GM12872 (cell line): ENCODE data around the gene USP51.

Source experiments
- TF ChIP-seq, protein P1 (sequence below): IDR thresholded peaks from 3 replicates; pipeline ENCODE4 v1.5.1; 2011; ENCODE audit warnings: low read depth, mild to moderate bottlenecking, low read length, moderate library complexity; ENCODE audit not compliant: insufficient read depth

Gene USP51

DNA sequence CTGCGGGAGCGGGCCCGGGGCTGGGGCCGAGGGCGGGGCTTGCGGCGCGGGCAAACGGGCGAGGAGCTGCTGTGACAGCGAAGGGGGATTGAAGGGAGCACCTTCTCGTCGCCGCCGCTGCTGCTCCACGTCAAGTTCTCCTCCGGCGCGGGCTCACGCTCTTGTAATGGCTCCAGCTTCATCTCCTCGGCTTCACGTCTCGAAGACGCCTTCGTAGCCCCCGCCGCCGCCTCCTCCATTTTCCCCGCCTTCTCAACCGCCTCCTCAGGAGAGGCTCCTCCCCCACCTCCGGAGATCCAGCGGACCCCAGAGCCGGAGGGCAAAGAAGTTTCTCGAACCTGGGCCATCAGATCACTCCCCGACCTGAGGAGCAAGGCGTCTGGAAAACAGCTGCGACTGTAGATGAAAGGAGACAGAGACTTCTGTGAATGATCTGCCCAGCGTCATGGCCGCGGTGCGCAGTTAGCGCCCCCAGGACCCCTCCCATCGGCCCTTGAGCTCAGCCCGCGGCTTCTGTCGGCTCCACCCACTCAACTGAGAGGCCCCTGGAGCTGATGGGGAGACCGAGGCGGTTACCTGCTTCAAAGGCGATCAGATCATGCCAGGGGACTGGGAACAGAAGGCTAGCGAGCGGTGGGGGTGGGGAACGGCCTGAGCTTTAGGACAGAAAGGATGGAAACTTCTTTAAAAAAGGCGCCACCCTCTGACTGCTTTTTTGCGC is 895 bp downstream of the USP51 start:
- TF ChIP-seq, protein P1, sequence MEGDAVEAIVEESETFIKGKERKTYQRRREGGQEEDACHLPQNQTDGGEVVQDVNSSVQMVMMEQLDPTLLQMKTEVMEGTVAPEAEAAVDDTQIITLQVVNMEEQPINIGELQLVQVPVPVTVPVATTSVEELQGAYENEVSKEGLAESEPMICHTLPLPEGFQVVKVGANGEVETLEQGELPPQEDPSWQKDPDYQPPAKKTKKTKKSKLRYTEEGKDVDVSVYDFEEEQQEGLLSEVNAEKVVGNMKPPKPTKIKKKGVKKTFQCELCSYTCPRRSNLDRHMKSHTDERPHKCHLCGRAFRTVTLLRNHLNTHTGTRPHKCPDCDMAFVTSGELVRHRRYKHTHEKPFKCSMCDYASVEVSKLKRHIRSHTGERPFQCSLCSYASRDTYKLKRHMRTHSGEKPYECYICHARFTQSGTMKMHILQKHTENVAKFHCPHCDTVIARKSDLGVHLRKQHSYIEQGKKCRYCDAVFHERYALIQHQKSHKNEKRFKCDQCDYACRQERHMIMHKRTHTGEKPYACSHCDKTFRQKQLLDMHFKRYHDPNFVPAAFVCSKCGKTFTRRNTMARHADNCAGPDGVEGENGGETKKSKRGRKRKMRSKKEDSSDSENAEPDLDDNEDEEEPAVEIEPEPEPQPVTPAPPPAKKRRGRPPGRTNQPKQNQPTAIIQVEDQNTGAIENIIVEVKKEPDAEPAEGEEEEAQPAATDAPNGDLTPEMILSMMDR: no peak

DNA sequence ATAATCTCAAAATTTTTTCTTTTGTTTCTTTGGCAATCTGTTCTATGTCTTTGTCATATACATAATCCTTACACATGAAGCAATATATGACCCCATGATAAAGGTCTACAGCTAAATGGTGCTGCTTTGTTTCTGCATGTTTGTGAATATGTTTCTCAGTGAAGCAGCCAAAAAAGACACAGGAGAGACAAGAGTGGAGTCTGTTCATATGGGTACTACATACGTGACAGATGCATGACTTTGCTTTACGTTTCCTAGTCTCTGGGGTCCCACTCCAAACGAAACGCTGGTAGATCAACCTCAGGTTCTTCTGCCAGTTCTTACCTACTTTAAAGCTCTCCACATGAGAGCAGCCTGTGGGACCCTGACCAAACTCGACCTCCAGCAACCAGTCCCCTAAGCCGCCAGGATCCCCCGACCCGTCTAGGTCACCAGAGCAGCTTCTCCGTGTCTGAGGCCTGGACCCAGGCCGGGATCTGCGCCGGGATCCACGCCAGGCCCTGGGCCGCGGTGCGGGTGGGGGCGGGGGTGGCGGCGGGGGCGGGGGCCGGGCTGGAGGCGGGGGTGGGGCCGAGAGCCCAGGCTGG is 1.5 kb downstream of the USP51 start:
- TF ChIP-seq, protein P1: no peak

DNA sequence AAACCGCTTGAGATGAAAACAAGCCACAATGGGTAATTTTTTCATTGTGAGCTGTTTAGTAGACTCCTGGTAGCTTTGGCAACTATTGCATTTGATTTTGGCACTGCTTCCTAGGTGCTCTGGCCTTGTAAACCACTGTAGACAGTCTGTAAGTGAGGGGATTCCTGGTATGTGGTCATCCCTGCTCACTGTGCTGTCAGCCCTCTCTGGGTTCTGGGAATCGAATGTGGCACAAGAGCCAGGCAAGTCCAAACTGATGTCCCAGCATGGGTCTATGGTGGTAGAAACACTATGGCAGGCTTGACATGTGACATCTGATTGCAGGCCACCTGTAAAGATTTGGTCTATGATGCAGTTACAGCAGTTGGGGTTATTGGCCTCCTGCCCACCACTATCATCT is 2.5 kb downstream of the USP51 start:
- TF ChIP-seq, protein P1: no peak

DNA sequence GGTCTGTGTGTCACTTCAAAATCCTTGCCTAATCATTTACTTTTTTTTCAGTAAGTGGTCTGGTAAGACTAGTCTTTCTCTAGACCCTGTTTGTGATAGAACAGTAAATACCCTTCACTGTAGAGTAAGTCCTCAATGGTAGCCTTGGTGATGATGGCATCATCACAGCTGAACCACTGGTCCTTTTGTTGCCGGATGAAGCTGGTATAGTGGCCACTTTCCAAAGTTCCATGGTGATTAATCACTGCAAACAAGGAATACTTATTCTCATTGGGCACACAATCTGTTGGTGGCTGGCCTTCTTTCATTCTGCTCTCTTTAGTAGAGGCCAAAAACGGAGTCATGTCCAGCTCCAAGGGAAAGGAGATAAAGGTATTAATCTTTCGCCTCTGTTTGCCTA is 2.9 kb downstream of the USP51 start:
- TF ChIP-seq, protein P1: no peak

DNA sequence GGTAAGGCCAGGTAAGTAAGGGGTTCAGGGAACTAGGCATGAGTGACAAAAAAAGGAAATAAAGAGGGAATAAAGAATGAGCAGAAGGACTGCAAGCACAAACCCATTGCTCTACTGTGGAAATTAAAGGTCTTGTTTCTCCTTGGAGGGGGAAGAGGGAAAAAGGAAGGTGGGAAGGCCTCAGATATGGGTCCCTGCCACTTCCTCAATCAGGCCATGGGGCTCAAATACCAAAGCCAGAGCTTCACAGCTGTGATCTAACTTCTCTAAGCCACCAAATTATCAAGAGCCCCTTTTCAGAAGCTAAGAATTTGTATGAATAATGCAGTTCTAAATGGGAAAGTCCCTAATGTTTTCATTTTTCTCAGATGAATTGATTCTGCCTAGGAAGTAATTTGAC is 4.7 kb downstream of the USP51 start:
- TF ChIP-seq, protein P1: no peak

DNA sequence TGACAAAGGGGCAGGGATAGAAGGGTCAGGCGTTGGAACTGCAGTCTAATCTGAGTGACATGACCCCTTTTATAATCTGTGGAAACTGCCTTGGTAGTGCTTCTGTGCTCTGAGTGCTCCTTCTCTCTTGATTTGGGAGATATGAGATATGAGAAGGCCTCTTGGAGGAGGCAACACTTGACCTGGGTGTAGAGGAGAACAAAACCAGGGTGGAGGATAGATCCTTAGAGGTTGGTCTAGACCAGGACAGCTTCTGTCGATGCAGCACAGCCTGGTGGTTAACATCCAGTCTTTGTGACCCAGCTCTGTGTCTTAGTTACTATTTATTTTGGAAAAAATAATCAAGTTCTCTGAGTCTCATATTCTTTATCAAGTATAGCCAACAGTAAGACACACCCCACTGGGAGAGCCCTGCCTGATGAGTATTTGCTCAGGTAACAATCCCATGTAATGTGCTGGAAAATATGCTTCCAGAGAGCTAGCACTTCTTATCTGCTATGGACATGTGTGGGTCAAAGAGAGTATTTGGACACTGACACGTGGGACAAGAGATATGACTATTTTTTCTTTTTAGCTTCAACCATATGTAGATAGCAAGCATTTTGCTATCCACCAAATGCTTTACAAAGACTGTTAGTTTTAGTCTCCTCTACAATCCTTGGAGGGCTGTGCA is 9.1 kb downstream of the USP51 start:
- TF ChIP-seq, protein P1: no peak

DNA sequence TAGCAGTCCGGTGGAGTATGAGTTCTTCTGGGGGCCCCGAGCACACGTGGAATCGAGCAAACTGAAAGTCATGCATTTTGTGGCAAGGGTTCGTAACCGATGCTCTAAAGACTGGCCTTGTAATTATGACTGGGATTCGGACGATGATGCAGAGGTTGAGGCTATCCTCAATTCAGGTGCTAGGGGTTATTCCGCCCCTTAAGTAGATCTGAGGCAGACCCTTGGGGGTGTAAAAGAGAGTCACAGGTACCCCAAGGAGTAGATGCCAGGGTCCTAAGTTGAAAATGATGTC is 36.9 kb downstream of the USP51 start:
- TF ChIP-seq, protein P1: no peak
